ENCODE data around the gene SLC9A7.

Gene SLC9A7

GRCh38 chrX:46569621-46570020 is 189.3 kb downstream of the SLC9A7 start:
- DNase-seq = no peak

- no peak for DNase-seq
Measured at GRCh38 chrX:46567388-46567787, 191.5 kb downstream of the SLC9A7 start.

- DNase-seq = no peak
Measured at GRCh38 chrX:46561824-46562657, 196.9 kb downstream of the SLC9A7 start.

GRCh38 chrX:46559062-46559461 is 199.9 kb downstream of the SLC9A7 start:
- no peak for DNase-seq

- no peak for DNase-seq
Measured at GRCh38 chrX:46554942-46555341, 204.0 kb downstream of the SLC9A7 start.

GRCh38 chrX:46553935-46554334 is 205.0 kb downstream of the SLC9A7 start:
- no peak for DNase-seq

- no peak for DNase-seq
Measured at GRCh38 chrX:46551494-46552128, 207.3 kb downstream of the SLC9A7 start.

GRCh38 chrX:46549914-46550313 is 209.0 kb downstream of the SLC9A7 start:
- DNase-seq = no peak

Measured in activated CD4-positive, alpha-beta T cell treated with anti-CD3 and anti-CD28 coated beads, Interleukin-2, amount 50 U/mL, for 4 hours (primary cell).